KOPT-K1 (cell line): ENCODE results near the gene CYP8B1.

ENCODE experiments used
- H3K27ac ChIP-seq: fragments of 200-600 bp; sonication (generic); 2 replicates; pipeline ENCODE4 v1.5.1; 2016; ENCODE audit warnings: antibody characterized with exemption, mild to moderate bottlenecking, low read depth, low read length; ENCODE audit not compliant: poor library complexity, severe bottlenecking
- H3K36me3 ChIP-seq: fragments of 200-600 bp; sonication (generic); 2 replicates; pipeline ENCODE4 v1.5.1; 2017; ENCODE audit warnings: antibody characterized with exemption, mild to moderate bottlenecking, low read length, moderate library complexity; ENCODE audit not compliant: insufficient read depth
- H3K9me3 ChIP-seq: fragments of 200-600 bp; sonication (generic); 2 replicates; pipeline ENCODE4 v1.5.1; 2017; ENCODE audit warnings: antibody characterized with exemption, low read length, mild to moderate bottlenecking; ENCODE audit not compliant: insufficient read depth, poor library complexity, severe bottlenecking

Gene CYP8B1

DNA sequence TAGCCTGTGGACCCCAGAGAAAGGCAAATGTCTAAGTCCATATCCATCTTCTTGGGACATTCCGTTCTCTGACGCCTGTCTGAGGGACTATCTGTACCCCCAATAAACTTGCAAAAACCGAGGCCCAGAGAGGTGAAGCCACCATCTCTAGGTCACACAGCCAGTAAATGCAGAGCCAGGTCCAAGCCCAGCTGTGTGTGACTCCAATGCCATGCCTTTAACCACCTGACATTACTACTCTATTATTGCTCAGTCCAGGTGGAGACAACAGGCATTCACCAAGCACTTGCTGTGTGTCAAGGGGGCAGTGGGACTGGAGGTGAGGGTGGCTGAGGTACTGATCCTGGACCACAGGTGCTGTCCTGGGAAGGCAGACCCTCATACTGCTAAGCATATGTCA is 25.4 kb downstream of the CYP8B1 start:
- Histone ChIP-seq H3K36me3 (no peaks in the 10 kb centered on the region), H3K27ac (no peak overlapping the region), H3K9me3 (no peaks in the 10 kb centered on the region)

DNA sequence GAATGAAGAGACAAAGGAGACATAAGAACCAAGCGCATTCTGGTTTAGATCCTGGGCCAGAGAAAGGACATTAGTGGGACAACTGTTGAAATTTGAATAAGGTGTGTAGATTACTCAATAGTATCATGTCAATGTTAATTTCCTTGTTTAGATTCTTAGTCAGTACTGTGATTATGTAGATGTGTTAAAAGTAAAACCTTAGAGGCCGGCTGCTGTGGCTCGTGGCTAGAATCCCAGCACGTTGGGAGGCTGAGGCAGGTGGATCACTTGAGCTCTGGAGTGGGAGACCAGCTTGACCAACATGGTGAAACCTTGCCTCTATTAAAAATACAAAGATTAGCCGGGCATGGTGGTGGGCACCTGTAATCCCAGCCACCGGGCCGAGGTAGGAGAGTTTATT is 26.7 kb downstream of the CYP8B1 start:
- Histone ChIP-seq H3K27ac (no peak overlapping the region), H3K9me3 (no peaks in the 10 kb centered on the region)

DNA sequence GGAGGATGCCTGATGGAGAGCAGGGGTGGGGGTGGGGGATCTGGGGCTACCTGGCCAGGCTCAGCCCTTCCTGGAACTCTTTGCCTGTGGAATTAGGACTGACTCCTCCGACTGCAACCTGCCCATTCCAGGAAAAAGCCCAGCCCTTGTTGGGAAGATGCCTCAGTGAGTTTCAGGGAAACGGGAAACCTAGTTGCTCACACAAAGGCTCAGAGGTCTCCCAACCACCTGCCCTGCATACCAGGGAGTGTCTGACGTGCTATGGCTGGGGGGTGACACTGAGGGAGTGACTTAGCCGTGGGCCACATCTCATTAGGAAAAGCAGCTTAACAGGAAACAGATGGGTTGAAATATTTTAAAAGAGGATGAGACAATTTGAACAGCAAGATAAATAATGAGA is 27.9 kb downstream of the CYP8B1 start:
- H3K27ac ChIP-seq = no peak overlapping the region
- no peaks in the 10 kb centered on the region for H3K36me3 ChIP-seq
- H3K9me3 ChIP-seq = no peaks in the 10 kb centered on the region

More for the DNA sequence above, 26.7 kb downstream of the CYP8B1 start:
- no peaks in the 10 kb centered on the region for H3K36me3 ChIP-seq

DNA sequence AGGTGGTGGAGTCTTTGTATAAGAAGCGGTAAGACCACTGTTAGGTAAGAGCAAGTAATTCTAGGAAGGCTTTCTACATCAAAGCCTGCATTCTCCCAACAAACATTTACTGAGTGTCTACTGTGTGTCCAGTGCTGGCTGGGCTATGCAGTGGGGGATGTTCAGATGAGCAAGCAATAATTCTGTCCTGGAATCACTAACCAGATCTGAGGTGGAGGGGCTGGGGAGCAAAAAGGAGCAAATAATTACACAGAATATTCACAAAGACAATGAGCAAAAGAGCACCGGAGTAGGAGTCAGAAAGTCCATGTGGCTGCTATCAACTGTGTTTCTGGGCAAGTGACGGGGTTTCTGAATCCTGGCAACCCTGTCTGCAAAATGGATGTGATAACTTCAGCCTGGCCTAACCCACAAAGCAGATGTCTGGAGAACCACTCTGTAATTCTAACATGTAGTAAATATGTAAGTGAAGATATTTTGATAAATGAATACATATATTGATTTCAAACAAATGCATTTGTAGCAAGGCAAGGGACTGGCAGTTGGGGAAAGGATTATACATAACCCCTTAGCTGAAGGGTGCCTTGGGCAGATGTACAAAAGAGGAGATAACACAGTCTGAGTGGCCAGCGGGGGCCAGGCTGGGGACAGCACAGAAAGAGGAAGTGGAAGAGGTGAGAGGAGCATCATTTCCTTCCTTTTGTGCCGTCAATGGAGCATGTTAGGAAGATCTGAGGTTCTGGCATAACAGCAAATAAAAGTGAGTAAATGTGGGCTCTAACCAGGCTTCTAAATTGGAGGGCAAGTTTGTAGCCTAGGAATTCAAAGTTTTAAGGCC is 28.8 kb downstream of the CYP8B1 start:
- H3K9me3 ChIP-seq = no peaks in the 10 kb centered on the region
- H3K27ac ChIP-seq = no peak overlapping the region
- H3K36me3 ChIP-seq = no peaks in the 10 kb centered on the region

DNA sequence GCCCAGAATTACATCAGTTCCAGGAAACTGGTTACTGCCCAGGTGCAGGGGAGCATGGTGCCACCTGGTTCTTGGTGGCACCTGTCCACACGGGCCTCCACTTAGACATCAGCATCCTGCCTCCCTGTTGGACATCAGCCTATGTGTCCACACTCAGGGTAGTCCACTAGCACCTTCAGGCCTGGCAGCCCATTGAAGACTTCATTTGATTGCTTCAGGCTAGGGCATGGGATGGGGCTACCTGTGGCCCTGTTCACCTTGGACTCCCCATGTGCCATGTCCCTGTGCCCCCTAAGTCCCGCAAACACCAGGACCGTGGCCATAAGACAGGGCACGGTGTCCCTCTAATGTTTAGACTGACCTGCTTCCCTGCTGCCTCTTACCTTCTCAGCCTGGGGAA is 30.9 kb downstream of the CYP8B1 start:
- H3K36me3 ChIP-seq = no peaks in the 10 kb centered on the region
- H3K27ac ChIP-seq = no peak overlapping the region
- H3K9me3 ChIP-seq = no peaks in the 10 kb centered on the region

DNA sequence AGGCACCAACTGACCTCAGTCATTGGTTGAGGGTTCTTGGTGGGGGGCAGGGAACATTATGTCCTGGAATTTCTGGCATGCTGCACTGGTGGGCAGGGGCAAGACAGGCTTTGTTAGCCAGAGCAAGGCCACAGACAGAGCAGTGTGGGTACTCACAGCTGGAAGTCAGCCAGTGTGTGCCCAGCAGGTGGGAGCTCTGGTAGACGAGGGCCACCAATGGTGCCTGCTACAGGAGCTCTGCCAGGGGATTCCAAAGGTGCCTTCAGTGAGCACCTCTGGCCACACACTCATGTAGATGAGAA is 31.3 kb downstream of the CYP8B1 start:
- Histone ChIP-seq H3K9me3 (no peaks in the 10 kb centered on the region), H3K27ac (no peak overlapping the region), H3K36me3 (no peaks in the 10 kb centered on the region)

DNA sequence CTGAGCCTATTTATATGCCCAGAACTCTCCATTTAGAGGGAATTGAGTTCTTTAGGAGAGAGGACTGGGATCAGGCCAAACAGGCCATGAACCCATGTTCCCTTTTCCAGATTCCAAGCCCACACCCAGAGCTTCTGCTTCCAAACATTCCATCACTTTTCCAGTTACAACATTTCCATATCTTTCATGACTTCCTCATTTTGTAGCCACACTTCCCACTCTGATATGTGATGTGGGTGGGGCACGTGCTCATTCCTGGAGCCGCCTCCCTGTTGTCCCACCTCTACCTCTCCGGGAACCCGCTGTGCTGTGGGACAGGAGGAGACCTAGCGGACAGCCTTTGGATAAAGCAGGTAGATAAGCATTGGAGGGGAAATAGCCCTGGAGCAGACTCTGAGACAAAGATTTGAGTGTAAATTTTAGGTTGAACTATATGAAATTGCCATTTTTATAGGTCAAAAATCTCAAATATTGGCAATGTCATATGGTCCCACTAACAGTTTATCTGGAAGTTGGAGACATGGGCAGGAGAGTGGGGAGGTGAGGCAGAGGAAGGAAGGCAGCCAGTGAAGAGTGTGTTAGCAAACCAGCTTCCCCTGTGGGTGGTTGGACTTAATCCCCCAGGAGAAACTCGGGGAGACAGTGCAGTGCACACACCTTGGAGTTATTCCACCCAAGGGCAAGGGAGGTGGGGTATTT is 31.8 kb downstream of the CYP8B1 start:
- Histone ChIP-seq H3K9me3 (no peaks in the 10 kb centered on the region), H3K36me3 (no peaks in the 10 kb centered on the region), H3K27ac (no peak overlapping the region)

DNA sequence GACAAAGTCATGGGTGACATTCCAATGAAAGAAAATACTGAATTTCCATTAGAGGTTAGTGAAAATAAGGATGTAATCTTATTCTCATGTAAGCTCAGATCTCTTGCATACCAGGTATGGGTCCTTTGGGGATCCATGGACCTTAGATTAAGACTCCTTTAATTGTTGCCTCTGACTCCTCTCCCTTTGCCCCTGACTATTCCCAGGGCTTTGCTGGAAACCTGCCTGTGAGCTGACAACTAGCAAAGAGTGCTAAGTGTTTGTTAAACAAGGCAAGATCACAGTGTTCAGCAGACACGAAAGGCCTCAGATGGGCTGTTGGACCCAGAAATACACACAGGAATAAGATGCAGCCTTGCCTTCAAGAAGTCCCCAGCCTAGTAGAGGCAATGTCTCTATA is 34.3 kb downstream of the CYP8B1 start:
- no peaks in the 10 kb centered on the region for H3K36me3 ChIP-seq
- H3K27ac ChIP-seq = no peak overlapping the region
- no peaks in the 10 kb centered on the region for H3K9me3 ChIP-seq

DNA sequence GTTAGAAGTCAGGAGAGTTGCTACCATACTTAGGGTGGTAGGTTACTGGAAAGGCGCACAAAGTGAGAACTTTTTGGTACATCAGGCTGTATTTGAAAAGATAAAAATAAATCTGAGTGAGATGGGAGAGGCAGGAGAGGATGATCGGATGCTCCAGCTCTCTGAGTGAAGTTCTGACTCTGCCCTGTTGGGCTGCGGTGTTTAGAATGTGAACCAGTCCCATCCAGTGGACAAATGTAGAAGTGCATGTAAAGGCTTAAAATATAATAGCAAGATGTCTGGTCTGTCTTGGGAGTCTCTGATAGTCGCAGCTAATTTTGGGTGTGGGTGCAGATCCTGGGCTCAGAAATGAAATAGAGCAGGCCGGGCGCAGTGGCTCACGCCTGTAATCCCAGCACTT is 36.1 kb downstream of the CYP8B1 start:
- Histone ChIP-seq H3K9me3 (no peaks in the 10 kb centered on the region), H3K27ac (no peak overlapping the region), H3K36me3 (no peaks in the 10 kb centered on the region)

DNA sequence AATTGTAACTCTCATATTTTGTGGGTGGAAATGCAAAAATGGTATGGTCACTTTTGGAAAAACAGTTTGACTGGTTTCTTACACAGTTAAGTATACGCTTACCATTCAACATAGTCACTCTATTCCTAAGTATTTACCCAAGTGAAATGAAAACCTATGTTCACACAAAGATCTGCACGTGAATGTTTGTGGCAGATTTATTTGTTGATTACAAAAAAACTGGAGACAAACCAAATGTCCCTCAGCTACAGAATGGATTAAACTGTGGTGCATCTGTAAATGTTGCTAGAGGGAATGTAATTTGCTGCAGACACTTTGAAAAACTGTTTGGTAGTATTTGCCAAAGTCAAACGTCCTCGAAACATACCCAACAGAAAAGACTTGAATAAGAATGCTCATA is 37.1 kb downstream of the CYP8B1 start:
- Histone ChIP-seq H3K9me3 (no peaks in the 10 kb centered on the region), H3K36me3 (no peaks in the 10 kb centered on the region), H3K27ac (no peak overlapping the region)

DNA sequence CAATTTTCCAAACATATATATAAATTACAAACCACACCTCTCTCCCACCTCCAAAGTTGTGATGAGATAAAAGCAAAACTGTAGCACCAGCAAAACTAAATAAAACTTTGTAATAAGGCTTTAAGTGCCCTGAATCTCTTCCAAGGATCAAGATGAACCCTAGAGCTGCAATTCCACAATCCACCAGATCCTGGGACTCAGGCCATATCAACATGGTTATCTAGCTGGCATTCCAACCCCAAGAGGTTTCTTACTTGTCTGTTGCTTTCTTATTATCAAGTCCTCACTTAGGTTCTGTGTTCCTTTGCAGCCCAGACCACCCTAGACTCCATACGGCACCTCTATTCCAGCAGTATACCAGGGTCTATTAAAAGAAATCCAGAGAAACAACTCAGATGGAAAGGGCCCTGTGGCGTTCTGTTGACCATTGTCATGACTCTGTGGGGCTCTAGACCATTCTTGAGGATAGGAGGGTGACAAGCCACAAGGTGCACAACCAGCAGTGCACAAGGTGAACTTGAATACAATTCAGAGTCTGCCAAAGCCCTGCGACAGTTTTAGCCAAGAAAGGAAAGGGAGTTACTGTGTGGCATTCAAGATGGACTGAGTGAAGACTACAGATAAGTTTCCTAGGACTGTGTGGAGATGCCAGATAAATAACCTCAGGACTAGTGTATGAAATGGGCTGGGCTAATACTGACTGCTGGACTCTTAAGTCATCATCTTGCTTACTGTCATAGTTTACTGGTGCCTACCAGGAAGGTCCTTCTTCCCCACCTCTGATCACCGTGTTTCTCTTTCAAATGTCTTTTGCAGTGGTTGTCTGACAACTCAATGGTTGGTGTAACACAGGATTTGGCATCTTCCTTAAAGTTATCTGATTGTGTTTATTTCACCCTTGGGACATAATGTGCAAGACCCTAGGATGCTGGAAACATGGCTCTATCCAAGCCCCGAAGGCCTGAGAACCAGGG is 39.2 kb downstream of the CYP8B1 start:
- no peaks in the 10 kb centered on the region for H3K36me3 ChIP-seq
- H3K27ac ChIP-seq = no peak overlapping the region
- H3K9me3 ChIP-seq = no peaks in the 10 kb centered on the region

DNA sequence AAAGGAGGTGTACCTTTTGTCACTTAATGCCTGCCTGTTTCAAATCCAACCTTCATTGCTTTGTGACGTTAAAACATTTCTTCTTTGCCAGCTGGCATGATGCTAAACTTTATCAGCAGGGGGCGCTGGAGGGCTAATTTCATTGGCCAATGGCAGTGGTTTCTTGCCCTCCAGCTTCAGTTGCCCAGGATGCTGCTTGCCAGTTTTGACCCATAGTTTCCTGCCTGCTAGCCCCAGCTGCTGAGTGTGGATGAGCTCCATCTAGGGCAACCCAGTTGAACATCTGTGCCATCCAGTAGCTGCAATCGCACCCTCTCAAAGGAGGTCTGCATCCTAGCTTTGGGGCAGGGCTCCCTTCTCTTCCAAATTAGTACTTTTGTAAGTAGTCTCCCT is 44.4 kb downstream of the CYP8B1 start:
- Histone ChIP-seq H3K9me3 (no peaks in the 10 kb centered on the region), H3K36me3 (no peaks in the 10 kb centered on the region), H3K27ac (no peak overlapping the region)

DNA sequence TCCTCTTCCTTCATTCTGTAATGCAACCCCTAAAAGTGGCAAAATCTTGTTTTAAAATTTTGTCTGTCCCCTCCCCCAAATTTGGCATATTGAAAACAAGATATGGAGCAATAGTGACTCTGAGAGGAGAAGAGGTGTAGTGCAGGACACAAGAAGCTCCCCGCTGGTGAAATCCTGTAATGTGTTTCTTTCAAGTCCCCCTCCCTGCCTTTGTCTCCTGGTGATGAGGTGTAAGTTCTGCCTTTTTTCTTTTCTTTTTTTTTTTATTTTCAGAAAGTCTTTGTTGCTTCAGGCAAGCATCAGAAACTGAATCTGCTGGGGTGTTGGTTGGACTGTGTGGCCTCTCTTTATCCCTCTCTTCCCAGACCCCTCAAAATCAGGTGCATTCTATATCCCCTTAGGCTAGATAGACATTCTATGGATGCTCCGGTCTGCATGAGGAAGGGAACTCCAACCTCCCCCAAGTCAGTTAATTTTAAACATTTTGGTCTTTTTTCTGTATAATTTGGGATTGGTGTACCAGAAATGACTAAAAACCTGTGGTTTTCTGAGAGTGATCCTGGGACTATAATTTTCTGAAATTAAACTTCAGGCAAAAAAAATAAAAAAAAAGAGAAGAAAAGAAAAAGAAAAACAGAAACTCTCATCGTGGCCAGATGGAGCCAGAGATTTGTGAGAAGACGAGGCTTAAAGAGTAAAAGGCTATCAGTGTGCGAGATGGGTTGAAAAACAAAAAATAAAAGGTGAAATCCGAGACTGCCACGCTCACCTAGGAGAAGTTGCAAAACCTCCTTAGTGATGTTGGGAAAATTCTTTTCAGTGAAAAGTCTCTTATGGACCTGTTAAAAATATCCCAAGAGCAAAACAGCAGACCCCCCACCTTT is 45.0 kb downstream of the CYP8B1 start:
- Histone ChIP-seq H3K27ac (no peak overlapping the region), H3K9me3 (no peaks in the 10 kb centered on the region), H3K36me3 (no peaks in the 10 kb centered on the region)

DNA sequence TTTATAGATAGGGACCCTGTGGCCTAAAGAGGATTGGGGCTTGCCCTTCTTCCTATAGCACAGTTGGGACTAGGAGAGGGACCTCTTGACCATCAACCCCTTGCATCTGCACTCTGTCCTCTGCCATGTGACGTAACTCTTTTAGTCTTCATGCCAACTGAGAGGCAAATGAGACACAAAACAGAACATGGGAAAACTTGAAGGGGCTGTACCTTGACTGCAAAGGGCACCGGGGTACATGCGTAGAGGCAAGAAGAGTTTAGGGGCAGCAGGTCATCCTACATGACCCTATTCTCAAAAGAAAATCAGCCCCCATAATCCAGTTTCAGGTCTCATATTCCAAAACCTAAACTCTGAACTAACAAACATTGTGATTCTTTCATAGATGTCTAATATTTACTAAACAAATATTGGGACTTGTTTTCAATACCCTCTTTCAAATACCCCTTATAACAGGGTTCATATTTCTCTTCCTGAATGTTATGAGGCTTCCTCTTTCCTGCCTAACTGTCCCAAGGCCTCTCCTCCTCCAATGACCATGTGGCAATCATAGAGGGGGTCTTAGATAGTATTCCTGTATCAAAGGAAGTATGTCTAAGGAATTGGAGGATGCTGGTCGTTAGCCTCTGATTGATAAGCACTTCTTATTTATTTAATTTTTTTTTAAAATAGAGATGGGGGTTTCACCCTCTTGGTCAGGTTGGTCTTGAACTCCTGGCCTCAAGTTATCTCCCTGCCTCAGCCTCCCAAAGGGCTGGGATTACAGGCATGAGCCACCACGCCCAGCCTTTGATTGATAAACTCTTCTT is 45.8 kb downstream of the CYP8B1 start:
- Histone ChIP-seq H3K27ac (no peak overlapping the region), H3K36me3 (no peaks in the 10 kb centered on the region), H3K9me3 (no peaks in the 10 kb centered on the region)
